HG02840 (cell line): ENCODE measurements around the gene MPHOSPH10.
"Not testable (repeated sequence)": the region's sequence is repeated elsewhere in the genome, so short reads cannot be mapped to it uniquely, and the experiment has no call there.

Experiments used
- ATAC-seq: cut with Tn5 transposase; IDR thresholded peaks from one replicate; pipeline ENCODE4 v1.9.1; 2021; ENCODE audit warnings: mild to moderate bottlenecking, moderate library complexity, moderate number of reproducible peaks; ENCODE audit not compliant: unreplicated experiment, low FRiP score

Gene MPHOSPH10, protein sequence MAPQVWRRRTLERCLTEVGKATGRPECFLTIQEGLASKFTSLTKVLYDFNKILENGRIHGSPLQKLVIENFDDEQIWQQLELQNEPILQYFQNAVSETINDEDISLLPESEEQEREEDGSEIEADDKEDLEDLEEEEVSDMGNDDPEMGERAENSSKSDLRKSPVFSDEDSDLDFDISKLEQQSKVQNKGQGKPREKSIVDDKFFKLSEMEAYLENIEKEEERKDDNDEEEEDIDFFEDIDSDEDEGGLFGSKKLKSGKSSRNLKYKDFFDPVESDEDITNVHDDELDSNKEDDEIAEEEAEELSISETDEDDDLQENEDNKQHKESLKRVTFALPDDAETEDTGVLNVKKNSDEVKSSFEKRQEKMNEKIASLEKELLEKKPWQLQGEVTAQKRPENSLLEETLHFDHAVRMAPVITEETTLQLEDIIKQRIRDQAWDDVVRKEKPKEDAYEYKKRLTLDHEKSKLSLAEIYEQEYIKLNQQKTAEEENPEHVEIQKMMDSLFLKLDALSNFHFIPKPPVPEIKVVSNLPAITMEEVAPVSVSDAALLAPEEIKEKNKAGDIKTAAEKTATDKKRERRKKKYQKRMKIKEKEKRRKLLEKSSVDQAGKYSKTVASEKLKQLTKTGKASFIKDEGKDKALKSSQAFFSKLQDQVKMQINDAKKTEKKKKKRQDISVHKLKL

DNA sequence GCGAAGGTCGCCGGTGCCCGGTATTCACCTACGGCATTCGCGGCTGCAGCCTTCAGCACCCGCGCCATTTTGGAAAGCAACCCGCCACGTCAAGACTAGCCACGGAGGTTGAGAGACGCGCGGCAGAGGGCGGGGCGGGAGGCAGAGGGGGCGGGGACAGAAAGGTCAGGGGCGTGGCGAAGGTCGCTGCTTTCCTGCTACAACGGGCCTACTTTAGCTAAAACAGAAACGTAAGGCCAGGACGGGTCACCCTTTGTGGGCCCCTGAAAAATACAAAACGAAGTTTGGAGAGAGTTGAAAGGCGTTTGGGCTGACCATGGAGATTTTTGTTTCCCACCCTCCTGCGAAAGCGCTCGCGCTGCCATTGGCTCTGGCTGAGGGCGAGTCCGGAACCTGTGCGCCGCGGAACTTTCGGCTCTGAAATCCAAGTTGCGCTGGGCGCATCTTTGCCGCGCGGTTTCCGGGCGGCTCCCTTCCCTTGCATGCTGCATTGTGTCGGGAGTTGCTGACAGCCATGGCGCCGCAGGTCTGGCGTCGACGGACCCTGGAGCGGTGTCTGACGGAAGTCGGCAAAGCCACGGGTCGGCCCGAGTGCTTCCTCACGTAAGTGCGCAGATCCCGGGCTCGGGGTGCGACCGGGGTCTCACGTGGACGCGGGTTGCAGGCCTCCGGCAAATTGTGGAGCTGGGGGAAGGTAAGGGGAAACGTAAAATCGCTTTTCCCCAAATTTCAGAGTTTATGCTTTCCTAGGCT, at the start of gene MPHOSPH10, which contains the start of gene MCEE:
Gene MPHOSPH10, plus strand, starts transcription at position 483 of the 753 bp plus-strand sequence. Its CDS starts 32 bp downstream, at position 515.
Gene MCEE, minus strand, starts transcription at position 78 of the 753 bp plus-strand sequence. Its CDS starts 10 bp downstream, at position 68.
- ATAC-seq: peak; percentile 91

DNA sequence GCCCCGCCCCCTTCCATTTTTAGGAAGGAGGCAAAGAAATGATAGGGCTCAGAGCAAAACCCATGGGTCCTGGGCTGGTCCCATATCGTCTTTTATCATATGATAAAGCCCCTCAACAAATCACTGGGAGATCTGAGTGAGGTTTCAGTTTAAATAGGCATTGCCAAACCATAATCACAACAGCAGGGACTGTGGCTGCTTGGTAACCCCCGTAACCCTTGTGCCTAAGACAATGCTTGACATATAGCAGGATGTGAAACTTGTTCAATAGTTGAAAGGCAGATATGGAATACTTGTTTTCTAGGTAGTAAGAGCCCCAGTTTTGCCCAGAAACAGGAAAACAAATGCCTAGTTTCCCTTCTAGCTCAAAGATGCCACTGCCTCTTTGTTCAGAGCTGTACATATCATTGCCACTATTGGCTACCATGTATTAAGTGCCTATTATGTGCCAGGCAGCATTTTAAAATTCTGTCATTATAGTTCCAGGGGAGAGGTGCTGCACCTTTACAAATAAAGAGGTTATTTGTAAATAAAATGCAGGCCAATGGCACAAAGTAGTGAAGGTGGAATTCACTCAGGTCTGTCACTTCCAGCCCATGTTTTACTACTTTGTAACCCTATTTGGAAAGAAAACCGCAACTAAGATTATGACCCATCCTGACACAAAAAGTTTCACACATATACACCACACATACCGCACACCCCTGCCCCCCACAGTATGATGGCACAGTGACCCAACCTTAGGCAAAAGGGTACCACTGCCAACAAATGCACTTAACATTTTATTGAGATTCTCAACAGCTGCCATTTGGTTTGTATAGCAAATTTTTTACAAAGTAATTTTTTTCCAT, 47.8 kb upstream of the MPHOSPH10 start:
- no peak for ATAC-seq

DNA sequence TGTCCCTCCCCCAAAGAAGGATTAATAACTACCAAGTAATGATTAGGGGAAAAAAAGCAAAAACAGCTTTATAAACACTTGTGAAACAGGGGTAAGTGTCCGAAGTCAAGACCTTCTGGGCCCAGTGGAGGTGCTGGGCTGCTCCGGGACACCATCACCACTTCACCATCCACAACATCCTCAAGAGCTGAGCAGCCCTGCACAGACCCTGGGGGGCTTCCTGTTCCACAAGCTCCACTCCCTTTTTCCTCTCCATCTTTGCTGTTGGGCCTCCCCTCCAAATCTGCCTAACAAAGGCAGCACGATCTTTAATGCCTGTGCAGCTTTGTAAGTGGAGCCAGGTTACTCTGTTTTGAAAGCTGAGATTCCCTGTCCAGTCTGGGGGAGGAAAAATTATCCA, 47.1 kb upstream of the MPHOSPH10 start:
- ATAC-seq: not testable (repeated sequence)

DNA sequence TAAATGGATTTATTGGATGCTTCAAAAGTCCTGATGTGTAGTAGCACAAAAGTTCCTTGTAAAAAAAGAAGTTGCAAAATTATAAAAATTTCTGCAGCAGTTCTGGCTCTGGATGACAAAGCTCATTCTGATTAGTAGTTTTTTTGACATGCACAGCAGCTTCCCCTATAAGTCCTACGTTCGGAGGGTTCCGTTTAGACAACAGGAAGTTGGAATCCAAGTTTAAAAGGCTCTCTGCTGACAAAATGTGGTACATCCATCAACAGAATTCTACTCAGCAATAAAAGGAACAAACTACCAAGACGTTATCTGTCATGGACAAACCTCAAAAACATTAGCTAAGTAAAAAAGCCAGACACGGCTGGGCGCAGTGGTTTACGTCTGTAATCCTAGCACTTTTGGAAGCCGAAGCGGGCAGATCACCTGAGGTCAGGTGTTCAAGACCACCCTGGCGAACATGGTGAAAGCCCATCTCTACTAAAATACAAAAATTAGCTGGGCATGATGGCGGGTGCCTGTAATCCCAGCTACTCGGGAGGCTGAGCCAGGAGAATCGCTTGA, 46.6 kb upstream of the MPHOSPH10 start:
- ATAC-seq: not testable (repeated sequence)

DNA sequence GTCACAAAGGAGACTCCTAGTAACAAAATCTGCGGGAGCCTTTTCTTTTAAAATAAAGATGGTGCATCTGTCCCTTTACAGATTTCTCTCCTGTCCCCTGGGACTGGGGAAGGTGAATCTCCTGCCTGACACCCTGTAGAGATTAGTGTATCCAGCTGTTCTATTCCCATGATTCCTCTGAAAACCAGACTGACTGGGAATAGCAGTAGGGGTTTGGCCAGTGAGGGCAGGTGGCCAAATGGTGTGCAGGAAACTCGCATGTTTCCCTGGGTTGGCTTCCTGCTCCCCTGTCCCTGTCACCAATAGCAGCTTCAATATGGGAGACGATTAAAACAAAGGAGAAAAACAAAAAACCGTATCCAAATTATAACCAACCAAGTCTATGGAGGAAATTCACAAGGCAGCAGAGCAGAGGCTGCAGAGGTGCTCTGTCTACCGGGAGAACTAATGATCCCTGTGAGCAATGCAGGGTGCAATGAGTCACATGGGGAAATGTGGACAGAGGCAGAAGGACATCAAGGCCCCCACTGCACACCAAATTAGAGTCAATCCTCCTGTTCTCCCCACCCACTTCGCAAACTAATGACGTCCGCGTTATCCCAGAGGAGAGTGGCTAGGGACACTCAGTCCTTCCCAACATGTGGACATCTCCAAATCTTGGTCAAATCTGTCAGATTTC, 45.0 kb upstream of the MPHOSPH10 start:
- not testable (repeated sequence) for ATAC-seq

DNA sequence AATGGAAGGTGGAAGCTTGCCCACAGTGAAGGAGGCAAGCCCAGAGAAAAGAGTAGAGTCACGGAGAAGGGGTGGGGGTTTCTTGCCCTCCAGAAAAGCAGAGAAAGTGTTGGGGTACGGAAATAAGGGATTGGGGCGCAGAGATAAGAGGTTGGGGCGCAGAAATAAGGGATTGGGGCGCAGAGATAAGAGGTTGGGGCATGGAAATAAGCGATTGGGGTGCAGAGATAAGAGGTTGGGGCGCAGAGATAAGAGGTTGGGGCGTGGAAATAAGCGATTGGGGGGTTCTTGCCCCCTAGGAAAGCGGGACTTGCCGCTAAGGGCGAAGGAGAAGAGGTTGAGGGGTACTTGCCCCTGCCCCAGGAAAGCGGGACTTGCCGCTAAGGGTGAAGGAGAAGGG, 41.0 kb upstream of the MPHOSPH10 start:
- ATAC-seq: not testable (repeated sequence)

DNA sequence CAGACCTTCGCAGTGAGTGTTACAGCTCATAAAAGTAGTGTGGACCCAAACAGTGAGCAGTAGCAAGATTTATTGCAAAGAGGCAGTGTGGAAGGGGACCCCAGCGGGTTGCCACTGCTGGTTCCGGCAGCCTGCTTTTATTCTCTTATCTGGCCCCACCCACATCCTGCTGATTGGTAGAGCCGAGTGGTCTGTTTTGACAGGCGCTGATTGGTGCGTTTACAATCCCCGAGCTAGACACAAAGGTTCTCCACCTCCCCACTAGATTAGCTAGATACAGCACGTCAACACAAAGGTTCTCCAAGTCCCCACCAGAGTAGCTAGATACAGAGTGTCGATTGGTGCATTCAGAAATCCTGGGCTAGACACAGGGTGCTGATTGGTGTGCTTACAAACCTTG, 38.6 kb upstream of the MPHOSPH10 start:
- ATAC-seq: not testable (repeated sequence)

DNA sequence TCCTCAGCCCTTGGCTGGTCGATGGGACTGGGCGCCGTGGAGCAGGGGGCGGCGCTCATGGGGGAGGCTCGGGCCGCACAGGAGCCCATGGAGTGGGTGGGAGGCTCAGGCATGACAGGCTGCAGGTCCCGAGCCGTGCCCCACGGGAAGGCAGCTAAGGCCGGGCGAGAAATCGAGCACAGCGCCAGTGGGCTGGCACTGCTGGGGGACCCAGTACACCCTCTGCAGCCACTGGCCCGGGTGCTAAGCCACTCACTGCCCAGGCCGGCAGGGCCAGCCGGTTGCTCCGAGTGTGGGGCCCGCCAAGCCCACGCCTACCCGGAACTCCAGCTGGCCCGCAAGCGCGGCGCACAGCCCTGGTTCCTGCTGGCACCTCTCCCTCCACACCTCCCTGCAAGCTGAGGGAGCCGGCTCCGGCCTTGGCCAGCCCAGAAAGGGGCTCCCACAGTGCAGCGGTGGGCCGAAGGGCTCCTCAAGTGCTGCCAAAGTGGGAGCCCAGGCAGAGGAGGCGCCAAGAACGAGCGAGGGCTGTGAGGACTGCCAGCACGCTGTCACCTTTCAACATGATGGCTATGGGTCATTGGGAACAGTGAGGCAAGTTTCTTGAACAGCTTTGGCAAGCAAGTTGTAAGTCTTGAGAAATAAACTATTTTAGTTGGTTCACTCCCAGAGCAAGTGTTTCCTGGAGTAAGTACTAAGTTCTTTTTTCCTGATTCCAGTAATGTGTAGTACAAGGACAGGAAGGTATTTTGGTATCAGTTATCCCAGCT, 37.8 kb upstream of the MPHOSPH10 start:
- not testable (repeated sequence) for ATAC-seq

DNA sequence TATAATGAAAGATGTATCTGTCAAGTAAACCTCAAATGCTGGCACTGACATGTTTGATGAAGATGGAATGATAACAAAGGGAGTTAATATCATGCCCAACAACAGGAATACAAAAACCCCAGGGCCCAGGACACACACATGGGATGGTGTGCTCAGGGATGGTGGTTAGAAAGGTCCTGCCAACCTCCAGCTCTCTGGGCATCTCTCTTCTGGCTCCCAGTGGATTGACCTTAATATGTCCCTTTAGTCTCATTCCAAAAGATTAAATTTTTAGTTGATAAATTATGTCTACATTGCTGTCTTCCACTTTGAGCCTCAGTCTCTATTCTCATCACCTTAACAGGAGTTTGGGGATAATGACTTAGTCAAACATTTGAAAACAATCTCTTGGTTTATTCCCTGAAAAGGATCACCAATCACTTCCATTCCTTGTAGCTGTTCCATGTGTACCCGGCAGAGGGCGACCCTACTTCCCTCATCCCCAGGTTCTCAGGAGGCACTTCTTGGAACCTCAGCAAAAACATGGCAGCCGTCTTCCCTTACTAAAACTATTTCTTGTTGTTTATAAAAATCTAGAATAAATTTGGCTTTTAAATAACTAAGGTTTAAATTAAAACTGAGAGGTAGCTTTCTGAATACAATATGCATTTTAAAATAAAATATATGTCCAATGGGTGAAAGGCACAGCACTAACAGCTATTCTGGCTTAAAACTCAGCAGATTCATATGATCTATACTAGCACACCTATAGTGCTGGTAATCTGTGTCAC, 30.1 kb upstream of the MPHOSPH10 start:
- no peak for ATAC-seq

DNA sequence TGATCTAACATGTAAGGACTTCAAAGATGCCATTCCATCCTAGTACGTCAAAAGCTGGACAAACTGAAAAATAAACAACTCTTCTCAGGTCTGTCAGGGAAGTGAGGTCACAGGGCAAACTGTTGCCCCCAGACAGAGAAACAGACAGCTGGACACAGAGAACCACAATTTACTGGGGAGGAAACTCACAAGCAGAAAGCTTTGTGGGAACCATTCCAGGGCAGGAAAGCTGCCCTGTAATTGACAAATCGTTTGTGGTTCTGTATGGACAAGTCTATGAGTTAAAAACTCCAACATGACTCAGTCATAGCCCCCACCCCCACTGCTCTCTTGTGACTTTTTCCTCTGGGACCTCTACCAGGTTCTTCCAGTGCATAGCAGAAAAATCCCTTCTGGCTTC, 28.8 kb upstream of the MPHOSPH10 start:
- no peak for ATAC-seq

DNA sequence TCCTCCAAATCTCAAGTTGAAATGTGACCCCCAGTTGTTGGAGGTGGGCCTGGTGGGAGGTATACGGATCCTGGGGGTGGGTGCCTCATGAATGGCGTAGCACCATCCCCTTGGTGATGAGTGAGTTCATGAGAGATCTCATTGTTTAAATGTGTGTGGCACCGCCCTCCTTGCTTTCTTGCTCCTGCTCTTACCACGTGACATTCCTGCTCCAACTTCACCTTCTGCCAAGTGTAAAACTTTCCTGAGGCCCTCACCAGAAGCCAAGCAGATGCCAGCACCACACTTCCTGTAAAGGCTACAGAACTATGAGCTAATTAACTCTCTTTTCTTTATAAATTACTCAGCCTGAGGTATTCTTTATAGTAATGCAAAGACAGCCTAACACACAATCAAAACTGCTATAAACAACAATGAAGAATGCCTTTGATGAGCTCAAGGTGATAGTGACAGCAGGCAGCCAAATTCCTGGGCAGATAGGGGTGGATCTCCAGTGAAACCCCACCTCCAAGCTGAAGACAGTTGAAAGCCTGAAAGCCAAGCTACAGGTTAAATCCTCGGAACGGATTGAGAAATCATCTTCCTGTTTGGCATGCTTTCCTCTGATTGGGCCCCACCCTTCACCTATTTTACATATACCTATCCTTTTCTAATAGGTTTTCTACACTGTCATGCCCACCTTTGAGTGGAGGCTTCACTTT, 27.3 kb upstream of the MPHOSPH10 start:
- no peak for ATAC-seq

DNA sequence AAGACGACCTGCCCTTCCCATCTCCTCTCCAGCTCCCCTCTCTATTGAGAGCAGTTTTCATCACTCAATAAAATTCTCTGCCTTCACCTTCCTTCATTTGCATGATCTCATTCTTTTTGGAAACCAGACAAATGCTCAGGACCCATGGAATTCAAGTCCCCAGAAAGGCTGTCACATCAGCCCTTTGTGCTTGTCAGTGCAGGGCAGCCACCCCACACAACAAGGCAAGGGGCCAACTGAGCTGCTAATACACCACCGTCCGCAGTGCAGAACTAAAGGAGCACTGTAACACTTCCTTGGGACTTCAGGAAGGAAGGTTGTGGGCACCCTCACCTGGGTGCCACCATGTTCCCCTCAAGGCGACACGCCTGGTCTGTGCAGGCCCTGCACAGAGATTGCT, 26.6 kb upstream of the MPHOSPH10 start:
- no peak for ATAC-seq

DNA sequence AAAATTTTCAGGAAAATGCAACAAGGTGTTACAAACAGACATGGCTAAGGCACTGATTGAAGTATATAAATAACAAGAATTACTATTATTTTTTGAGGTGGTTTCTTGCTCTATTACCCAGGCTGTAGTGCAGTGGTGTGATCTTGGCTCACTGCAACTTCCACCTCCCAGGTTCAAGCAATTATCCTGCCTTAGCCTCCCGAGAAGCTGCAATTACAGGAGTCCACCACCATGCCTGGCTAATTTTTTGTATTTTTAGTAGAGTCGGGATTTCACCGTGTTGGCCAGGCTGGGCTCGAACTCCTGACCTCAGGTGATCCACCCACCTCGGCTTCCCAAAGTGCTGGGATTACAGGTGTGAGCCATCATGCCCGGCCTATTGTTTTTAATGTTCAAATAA, 24.0 kb upstream of the MPHOSPH10 start:
- ATAC-seq: not testable (repeated sequence)

DNA sequence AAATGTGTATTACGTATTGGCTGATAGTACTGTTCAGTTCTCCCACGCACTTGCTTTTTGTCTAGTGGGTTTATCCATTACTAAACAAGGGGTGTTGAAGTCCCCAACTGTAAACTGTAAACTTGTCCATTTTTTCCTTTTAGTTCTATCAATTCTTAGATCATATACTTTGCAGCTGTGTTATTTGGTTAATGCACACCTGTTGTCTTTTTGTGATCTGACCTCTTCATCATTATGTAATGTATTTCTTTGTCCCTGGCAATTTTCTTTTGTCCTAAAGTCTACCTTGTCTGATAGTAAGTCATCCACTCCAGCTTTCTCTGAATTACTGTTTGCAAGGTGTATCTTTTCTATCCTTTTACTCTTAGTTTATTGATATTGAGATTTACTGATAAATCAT, 22.3 kb upstream of the MPHOSPH10 start:
- no peak for ATAC-seq

DNA sequence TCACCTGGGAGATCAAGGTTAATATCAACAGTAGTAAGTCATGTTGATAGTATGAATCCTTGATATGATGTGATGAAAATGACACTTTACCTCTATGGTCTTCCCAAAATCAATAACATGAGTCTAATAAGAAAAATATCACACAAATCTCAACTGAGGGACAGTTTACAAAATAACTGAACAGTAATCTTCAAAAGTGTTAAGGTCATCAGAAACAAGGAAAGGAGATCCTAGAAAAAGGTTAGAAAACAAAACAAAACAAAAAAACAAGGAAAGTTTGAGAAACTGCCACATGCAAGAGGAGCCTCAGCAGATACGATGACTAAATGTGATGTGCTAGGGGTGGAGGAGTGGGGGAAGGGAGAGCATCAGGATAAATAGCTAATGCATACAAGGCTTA, 16.6 kb upstream of the MPHOSPH10 start:
- no peak for ATAC-seq

DNA sequence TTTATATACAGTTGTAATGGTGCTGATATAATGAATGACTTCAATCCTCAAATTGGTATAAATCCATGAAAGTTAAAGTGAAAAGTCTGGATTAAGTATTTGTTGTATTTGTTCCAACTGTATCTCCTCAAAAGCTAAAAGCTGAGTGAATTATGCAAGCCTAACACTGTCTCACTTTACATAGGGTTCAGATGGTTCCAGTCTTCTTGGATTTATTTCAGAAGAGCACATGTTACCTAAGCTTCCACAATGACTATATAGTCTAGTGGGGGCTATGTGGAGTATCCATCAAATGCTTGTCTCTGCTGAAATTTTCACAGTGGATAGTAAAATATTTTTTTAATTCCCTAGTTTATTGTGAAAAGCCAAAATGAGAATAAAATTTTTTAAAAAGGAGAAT, 13.4 kb upstream of the MPHOSPH10 start:
- ATAC-seq: no peak

DNA sequence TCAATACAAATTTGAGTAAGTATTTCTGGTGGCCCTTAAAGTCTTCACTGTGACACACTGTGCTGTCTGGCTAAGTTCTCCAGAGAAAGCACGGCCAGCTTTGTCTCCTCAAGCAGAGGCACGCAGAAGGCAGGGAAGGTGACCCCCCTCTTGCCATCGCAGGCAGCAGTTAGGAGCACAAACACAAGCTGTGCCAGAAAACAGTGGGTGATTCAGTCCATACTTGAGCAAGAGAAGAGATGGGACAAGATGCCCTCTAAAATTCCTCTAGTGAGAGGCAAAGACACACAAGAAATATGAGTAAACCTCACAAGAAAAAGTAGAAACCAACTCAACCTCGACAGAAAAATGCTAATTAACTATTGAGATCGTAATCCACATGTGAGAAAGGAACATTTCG, 10.2 kb upstream of the MPHOSPH10 start:
- ATAC-seq: no peak
